Osteocyte (in vitro differentiated cells): ENCODE results near the gene BCL2. TPM values are rescaled to one million over a fixed set of nuclear protein-coding genes. Genes with fewer than 3 reads are reported as not detected.

ENCODE experiments used
- DNase-seq: peaks from one replicate; pipeline ENCODE4 v3.0.0; 2021; ENCODE audit warnings: mixed read lengths; ENCODE audit not compliant: unreplicated experiment; ENCODE audit errors: extremely low spot score
- H3K27ac Mint-ChIP-seq: one replicate; pipeline ENCODE4 v1.8.0; 2021; ENCODE audit warnings: mild to moderate bottlenecking, mixed read lengths; ENCODE audit not compliant: unreplicated experiment
- H3K27me3 Mint-ChIP-seq: one replicate; pipeline ENCODE4 v1.8.0; 2021; ENCODE audit warnings: mixed read lengths; ENCODE audit not compliant: unreplicated experiment
- H3K36me3 Mint-ChIP-seq: one replicate; pipeline ENCODE4 v1.8.0; 2021; ENCODE audit warnings: mixed read lengths; ENCODE audit not compliant: unreplicated experiment
- H3K4me1 Mint-ChIP-seq: one replicate; pipeline ENCODE4 v1.8.0; 2021; ENCODE audit warnings: mixed read lengths; ENCODE audit not compliant: unreplicated experiment
- H3K4me3 Mint-ChIP-seq: one replicate; pipeline ENCODE4 v1.8.0; 2021; ENCODE audit warnings: mild to moderate bottlenecking, moderate library complexity, mixed read lengths; ENCODE audit not compliant: unreplicated experiment
- H3K9me3 Mint-ChIP-seq: one replicate; pipeline ENCODE4 v1.8.0; 2021; ENCODE audit warnings: mixed read lengths; ENCODE audit not compliant: unreplicated experiment
- total RNA-seq: library from RNA; stranded (reverse); gene quantifications from 2 replicates; pipeline ENCODE4 v1.2.1, GENCODE V29; 2021
- TF ChIP-seq, protein P1 (sequence below): fragments of 200-600 bp; sonication (generic); IDR thresholded peaks from 2 replicates; pipeline ENCODE4 v1.5.0; 2021; ENCODE audit warnings: antibody characterized with exemption, mild to moderate bottlenecking, moderate library complexity

BCL2 gene
- total RNA-seq, 1 donor from 2014 or later: 3.2 TPM

DNA sequence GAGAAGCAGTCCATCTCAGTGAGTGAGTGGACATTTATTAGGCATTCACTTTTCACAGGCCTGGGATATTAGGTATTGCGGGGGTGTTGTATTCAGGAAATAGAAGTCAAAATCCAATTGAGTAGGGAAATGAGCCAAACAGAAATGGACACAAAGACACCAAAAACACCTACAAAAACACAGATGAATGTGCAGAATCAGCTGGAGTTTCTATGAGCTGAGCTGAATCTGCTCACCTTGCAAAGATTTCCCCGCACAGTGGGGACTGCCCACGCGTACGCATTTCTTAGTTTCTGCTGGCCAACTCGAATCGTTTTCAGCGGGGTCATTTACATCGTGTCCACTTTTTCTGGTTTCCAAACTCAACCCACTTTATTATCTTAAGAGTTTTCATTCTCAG, 160.0 kb downstream of the BCL2 start:
- Mint-ChIP-seq H3K4me1 (peaks cover 27% of the 10 kb centered on the region), H3K27me3 (peaks cover 2% of the 10 kb centered on the region), H3K4me3 (no peak overlapping the region), H3K9me3 (no peaks in the 10 kb centered on the region), H3K27ac (no peak overlapping the region), H3K36me3 (no peaks in the 10 kb centered on the region)
- TF ChIP-seq, protein P1, sequence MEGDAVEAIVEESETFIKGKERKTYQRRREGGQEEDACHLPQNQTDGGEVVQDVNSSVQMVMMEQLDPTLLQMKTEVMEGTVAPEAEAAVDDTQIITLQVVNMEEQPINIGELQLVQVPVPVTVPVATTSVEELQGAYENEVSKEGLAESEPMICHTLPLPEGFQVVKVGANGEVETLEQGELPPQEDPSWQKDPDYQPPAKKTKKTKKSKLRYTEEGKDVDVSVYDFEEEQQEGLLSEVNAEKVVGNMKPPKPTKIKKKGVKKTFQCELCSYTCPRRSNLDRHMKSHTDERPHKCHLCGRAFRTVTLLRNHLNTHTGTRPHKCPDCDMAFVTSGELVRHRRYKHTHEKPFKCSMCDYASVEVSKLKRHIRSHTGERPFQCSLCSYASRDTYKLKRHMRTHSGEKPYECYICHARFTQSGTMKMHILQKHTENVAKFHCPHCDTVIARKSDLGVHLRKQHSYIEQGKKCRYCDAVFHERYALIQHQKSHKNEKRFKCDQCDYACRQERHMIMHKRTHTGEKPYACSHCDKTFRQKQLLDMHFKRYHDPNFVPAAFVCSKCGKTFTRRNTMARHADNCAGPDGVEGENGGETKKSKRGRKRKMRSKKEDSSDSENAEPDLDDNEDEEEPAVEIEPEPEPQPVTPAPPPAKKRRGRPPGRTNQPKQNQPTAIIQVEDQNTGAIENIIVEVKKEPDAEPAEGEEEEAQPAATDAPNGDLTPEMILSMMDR: no peak
- DNase-seq: no peak

DNA sequence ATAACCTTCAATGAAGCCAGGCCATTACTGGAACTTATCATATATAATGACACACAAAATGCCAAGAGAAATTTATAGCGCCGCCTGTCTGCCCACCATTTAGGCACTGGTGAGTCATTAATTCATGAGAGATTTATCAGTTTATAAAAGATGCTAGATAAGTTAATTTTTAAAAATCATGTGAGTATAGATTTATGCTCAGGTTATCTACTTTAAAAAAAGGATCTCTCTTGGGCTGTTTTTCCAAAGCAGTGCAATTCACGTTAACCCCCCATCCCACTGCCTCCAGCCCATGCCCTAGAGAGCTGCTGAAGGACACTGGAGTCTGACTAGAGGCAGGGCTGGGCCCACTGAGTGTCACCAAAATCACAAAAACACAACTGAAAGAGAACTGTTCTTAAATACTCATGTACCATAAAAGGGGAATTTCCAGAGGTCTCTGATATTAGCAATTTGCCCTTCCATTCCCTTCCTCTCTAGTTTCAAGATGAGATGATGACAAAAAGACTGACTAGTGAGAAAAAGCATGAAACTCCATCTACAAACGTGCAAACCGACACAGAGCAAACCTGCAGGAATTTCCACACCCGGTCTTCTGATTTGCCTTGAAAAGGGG, 160.8 kb downstream of the BCL2 start:
- TF ChIP-seq, protein P1: no peak
- no peaks in the 10 kb centered on the region for H3K36me3 Mint-ChIP-seq
- no peak overlapping the region for H3K27ac Mint-ChIP-seq
- H3K9me3 Mint-ChIP-seq: no peaks in the 10 kb centered on the region
- no peak for DNase-seq
- no peaks in the 10 kb centered on the region for H3K27me3 Mint-ChIP-seq
- no peak overlapping the region for H3K4me3 Mint-ChIP-seq
- peaks cover 27% of the 10 kb centered on the region for H3K4me1 Mint-ChIP-seq

DNA sequence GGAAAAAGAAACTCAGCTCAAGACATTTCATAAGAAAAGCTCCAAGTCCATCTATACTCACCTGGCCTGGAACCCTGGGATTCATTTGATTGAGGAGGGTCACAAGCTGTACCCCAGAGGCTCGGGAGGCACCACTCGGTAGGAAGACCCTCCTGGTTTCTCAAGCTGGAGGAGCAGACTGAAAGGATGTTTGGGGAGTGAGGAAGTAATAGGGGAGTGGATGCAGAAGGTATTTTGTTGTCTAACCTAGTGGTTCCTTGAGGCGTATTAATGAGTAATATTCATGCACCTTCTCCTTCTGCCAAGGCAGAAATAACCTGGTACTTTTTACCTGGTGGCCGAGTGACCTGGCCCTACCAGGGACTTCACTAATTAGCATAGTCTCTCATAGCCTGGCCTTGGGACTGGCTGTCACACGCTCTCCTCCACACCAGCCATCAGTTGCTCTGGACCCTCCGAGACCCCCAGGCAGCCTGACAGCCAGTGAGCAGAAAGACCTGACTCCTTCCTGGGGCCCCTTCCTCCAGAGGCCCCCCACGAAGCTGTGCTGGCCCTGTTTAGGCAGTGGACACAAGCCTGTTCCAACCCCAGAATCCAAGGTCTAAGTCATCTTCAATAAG, 161.4 kb downstream of the BCL2 start:
- no peaks in the 10 kb centered on the region for H3K9me3 Mint-ChIP-seq
- no peak overlapping the region for H3K27ac Mint-ChIP-seq
- peaks cover 27% of the 10 kb centered on the region for H3K4me1 Mint-ChIP-seq
- no peak overlapping the region for H3K4me3 Mint-ChIP-seq
- TF ChIP-seq, protein P1: no peak
- no peaks in the 10 kb centered on the region for H3K36me3 Mint-ChIP-seq
- no peaks in the 10 kb centered on the region for H3K27me3 Mint-ChIP-seq
- DNase-seq: no peak

DNA sequence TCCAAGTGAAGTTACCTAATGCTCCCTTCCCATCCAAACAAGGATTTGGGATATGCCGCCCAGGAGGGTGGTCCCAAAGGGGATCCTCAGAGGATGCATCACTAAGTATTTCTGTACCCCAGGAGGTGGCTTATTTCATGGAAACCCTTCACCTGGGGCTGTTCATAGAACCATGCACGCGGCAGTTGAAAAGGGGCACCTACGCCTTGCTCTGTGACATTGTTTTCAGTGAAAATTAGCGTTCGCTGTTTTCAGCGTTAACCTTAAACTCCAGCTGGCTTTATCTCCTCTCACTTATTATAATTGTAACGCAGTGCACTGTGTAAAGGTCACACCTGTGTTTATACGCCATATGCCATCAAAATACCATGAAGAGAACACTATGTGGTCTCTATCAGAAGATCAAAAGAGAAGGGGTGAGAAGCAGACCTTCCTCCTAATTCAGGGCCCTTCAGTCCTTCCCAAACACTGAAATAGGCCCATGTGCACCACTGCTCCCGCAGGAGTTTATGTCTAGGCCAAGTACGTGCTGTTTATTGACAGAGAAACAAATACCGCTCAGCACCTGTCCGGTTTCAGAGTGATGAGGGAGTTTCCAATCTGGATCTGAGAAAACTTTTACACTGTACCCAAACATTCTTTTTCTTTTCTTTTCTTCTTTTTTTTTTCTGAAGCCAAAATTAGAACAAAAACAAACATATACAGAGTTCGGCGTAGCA, 162.1 kb downstream of the BCL2 start:
- no peak overlapping the region for H3K4me3 Mint-ChIP-seq
- no peaks in the 10 kb centered on the region for H3K36me3 Mint-ChIP-seq
- DNase-seq: no peak
- no peaks in the 10 kb centered on the region for H3K27me3 Mint-ChIP-seq
- no peak overlapping the region for H3K27ac Mint-ChIP-seq
- TF ChIP-seq, protein P1: no peak
- H3K4me1 Mint-ChIP-seq: peaks cover 26% of the 10 kb centered on the region
- no peaks in the 10 kb centered on the region for H3K9me3 Mint-ChIP-seq
